Activated CD8-positive, alpha-beta memory T cell treated with anti-CD3 and anti-CD28 coated beads, Interleukin-2, amount 50 U/mL, for 24 hours (primary cell): ENCODE data around the gene COPS8.

Experiments
- DNase-seq: peaks from one replicate; pipeline ENCODE4 v3.0.0-alpha.2; 2020; ENCODE audit errors: extremely low read depth

The COPS8 gene

DNA sequence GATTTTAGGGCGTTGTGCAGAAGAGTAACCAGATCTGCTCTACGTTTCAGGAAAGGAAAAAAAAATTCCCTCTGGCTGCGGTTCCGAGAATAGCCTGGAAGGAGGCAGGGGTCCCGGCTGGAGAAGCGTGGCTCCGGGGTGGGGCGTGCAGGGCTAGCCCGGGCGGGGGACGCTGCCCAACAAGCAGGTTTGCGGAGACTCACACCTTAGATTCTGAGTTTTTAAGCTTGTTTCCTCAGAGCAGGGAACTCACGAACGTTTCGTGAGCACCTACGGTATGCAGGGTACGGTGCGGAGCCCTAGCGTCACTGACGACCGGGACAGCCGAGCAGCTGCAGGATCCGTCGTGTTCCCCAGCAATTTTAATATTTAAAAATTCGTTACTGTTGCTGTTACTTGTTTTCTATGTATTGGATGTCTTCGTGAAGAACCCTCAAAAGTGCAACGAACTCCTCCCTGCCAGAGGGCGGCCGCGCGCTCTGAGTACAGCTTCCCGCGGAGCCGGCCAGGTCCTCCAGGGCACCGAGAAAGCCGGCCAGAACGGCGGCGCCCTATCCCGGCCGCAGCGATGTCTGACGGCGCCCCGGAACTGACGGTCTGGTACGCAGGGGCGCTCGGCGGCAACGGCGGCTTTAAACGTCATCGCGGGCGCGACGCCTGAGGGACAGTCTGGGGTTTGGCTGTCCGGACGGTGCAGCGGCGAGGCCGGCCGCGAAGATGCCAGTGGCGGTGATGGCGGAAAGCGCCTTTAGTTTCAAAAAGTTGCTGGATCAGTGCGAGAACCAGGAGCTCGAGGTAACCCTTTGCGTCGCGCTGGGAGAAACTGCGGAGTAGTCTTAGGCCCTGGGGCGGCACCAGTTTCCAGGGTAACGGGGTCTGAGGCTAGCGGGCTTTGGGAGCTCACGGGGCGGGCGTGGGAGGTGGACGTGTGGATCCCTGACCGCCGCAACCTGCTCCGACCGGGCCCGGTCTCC is at the start of gene COPS8:
TSS of gene COPS8 (plus strand) at position 642 of the 974 bp plus-strand sequence. CDS start at position 718, 76 bp downstream.
- DNase-seq: peak; percentile 71

GRCh38 chr2:237039301-237040031 is 46.2 kb upstream of the COPS8 start:
- no peak for DNase-seq

- no peak for DNase-seq
Measured at GRCh38 chr2:237041231-237041630, 44.5 kb upstream of the COPS8 start.

GRCh38 chr2:237042101-237042500 is 43.6 kb upstream of the COPS8 start:
- no peak for DNase-seq

GRCh38 chr2:237043866-237044265 is 41.8 kb upstream of the COPS8 start:
- DNase-seq: no peak

DNA sequence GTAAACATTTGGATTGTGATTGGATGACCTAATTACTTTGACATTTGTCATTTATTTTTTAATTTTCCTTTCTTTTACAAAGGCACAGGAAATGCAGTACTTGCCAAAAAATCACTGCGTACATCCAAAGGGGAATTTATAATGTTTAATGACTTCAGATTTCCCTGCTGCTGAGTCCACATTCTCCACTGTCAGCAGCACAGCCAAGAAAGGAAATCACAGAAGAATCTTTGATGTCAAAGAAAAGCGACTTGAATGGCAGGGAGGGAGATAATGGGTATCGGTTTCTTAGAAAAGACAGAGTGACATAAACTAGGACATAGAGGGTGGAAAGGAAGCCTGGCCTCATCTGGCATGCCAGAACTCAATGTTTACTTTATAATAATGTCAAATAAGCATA is 41.4 kb upstream of the COPS8 start:
- DNase-seq: no peak

DNA sequence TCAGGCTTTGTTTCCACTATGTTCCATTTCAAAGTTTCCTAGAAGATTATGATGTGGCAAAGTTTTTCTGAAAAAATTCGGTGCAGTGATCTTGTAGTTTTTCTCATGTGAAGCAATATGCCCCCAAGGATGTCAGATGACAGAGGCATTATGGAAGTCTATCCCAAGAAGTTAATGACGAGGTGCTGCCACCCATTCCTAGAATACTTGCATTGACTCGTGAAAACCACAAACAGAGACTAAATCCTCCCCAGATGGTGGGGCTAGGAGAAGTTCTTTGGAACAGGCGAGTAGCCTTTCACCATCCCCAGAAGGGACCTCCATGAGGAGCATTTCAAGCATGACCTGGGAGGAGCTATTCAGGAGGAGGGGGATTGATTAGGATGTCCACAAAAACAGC is 40.2 kb upstream of the COPS8 start:
- DNase-seq: no peak

GRCh38 chr2:237048595-237048994 is 37.1 kb upstream of the COPS8 start:
- no peak for DNase-seq

DNA sequence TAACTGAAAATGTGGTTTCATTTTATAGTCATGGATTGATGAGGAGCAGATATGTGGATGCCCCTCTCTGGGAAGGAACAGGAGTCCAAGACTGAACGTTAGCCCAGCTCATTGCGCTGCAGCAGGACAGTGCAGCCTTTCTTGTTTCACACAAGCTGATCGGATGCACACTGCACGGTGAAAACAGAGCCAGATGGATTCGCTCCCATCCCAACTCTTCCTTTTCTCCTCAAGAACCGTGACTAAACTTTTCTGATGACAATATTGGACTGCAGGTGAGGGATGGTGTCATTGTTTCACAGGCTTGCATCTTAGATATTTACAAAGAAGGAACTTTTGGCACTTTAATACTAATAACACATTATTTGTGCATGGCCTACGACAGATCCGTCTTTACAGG is 33.8 kb upstream of the COPS8 start:
- no peak for DNase-seq

DNA sequence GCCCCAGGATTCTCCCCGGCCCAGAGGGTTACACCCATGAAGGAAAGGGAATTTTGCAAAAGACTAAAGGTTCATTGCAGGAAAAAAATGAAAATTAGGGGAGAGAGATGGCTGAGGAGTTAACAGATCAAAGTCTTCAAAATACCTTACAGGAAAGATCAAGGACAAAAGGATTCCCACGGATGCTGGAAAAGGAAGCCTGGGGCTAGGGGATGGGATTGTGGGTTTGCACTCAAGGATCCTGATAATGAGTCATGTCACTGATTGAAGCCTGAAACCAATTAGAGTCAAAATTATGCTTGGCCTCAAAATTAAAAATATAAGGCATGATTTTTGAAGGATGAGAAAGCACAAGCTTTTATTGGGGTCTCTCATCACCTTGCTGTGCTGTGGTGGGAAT is 32.6 kb upstream of the COPS8 start:
- no peak for DNase-seq

DNA sequence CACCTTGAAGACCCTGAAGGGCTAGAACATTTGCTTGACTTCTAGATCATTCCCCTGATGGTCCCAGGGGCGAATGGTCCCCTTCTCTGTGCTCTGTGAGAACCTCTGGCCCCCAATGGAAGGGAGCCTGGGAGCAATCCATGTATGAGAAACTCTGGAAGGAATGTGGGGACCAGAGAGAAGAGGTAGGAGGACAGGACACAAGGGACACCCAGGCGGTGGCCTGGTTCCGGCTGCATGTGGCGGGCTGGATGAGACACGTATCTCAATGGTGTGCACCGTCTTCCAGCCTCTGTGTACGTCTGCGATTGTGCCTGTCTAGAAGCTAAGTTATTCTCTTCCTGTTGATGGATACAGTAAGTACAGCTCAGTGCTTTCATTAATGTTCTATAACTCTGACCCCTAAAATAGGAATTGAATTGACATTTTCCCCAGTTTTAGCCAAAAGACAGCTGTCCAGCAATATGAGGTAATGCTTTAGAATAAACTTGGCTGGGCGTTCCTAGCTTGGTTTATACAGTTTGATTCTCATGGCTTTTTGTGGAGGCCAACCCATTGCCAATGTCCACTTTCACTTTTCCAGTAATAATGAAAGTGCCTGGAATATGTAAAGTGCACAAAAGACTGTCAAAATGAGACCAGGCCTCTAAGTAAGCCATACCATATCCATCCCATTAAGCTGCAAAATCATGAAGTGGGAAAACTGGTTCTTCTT is 30.1 kb upstream of the COPS8 start:
- DNase-seq: no peak

DNA sequence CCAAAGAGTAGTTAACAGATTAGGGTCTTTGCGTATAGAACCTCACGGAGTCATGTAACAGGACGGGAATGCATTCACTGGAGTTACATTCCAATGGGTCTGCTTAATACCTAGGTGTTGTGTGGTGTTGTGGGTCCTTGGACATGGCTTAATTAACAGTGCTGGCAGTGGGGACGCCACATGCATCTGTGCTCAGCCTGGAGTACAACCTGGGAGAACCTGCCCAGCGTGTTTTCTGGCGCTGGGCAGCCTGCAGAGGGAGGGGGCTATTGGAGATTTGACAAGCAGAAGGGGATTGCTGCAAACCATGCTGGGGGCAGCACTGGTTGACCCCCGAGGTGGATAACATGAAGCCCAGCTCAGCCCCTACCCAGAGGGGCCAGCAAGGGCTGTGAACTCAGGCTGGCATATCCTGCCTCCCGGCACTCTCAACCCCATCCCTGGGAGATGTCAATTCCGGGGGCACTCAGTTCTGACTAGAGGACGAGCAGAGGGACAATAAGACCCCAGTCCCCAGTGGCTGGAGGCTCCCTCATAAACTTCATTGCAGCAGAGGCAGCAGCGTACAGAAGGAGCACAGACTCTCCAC is 29.3 kb upstream of the COPS8 start:
- DNase-seq: no peak

- no peak for DNase-seq
Measured at GRCh38 chr2:237057107-237057506, 28.6 kb upstream of the COPS8 start.

- no peak for DNase-seq
Measured at GRCh38 chr2:237057893-237058300, 27.8 kb upstream of the COPS8 start.

DNA sequence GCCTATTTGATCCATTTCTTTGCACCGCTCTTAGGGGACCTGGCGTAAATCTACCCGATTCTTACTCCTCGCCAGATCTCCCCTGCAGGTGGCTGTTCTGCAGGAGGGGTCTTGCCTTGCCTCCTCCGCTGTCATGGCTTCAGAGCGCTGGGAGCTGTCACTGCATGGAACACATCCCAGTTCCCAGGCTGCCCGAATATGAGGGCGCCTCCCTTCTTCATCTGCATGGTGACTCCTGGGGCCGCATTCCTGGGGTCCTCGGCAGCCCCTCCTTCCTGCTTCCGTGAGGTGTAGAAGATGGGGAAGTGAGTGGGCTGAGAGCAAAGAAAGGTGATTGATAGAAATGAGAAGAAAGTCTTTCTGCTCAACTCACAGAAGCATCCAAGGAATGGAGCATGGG is 27.3 kb upstream of the COPS8 start:
- no peak for DNase-seq

DNA sequence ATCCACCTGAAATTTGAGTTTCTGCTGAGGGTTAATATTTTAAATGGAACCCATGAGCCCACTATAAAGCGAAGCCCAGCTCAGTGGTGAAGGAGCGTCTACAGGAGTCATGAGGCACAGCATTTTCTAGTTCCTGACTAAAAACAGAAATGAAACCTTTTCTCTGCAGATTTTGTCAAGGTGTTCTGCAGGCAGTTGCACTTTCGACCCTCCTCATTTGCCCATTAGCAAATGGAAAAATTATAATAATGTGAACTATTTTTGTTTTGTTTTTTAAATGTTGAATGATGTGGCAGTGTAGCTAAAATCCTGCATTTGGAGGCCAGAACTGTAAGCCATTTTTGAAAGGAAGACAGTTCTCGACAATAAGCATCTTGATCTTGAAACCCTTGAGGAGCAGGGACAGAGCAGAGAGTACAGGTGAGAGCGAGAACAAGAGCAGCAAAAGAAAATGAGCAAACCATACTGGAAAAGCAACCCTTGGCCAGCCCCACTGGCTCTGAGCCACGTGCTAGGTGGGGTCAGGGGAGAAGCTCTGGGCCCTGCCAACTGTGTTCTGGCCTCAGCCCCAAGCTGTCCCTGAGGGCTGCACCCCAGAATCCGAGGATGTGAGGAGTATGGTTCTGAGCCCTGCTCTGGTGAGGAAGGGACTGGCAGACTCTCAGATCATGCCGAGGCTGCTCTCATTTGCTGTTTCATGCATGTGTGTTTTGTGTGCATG is 26.4 kb upstream of the COPS8 start:
- DNase-seq: no peak

DNA sequence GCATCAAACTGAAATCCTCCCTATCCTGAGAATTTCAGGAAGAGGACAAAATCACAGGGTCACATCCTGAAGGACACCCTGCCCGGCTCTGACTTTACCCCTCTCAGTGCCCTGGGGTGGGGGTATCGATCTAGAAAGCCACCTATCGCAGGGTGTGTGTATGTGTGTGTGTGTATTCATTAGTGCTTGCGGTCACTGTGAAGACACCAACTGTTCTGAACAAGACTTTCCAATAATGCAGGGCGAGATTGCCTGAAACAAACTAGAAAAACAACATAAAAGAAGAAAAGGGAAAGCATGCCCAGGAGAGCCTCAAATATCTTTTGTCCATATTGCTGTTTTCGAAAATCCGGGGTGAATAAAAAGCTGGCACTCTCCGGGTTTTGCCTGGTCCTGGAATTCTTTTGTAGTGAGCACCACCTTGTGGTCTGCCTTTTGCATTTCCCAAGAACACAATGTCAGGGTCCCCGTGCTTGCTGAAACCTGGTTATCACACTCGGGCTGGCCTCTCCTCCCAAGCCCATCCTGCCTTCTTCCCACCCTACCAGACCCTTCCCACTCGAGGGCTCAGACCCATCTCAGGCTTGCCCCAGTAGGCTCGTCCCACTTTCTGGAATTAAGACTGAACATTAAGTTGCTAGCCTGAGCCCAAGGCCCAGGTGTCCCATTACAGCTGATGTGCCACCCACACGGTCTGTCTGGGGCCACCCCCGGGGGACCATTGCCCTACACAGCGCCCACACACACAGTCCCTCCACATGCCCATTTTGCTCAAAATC is 25.0 kb upstream of the COPS8 start:
- no peak for DNase-seq

DNA sequence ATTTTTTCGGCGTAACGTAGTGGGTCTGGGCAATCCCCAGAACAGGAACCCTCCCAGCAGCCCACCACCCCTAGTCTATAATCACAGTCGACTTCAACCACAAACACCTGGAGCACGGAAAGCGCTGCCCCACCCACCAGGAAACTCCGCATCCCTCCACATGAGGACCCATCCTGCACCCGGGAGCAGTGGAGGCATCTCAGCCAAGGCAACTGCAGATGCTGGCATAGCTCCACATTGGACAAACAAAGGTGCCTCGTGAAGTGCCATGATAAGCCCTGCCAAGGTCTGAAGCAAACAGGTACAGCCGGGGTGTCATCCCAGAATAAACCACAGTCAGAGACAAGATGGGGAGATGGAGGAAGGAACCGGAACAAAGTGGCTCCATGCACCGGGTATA is 24.3 kb upstream of the COPS8 start:
- DNase-seq: no peak

- DNase-seq: no peak
Measured at GRCh38 chr2:237062585-237062984, 23.1 kb upstream of the COPS8 start.
